Measurements from ENCODE around the gene ATP6V1C2. TPM values are rescaled to one million over a fixed set of nuclear protein-coding genes. Genes with fewer than 3 reads are reported as not detected.

Gene ATP6V1C2
- total RNA-seq, 1 donor from 2014 or later: 0.14 TPM

DNA sequence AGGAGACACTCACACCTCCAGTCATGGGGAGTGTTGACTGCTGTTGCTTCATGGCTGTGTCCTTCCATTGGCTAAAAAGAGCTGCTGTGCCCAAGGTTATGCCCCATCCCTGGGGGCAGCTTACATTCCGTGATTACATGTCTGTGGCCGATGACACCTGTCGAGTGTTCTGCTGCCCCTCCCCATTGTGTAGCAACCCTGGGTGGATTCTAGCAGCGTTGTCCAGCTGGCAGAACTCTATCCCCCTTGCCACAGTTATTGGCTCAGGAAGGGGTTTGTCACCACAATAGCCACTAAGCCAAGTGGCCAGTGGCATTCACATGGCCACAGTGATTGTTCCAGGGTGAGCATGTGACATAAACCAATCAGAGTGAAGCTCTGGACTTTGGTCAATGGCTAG is 102.8 kb downstream of the ATP6V1C2 start:
- Mint-ChIP-seq H3K27ac (ENCODE audit: unreplicated experiment) (no peak overlapping the region), H3K4me3 (ENCODE audit: unreplicated experiment) (no peak overlapping the region), H3K36me3 (ENCODE audit: low read depth, unreplicated experiment) (no peaks in the 10 kb centered on the region), H3K9me3 (ENCODE audit: unreplicated experiment) (peaks cover 2% of the 10 kb centered on the region), H3K4me1 (ENCODE audit: low read depth, unreplicated experiment) (no peaks in the 10 kb centered on the region), H3K27me3 (ENCODE audit: low read depth, unreplicated experiment) (peaks cover 42% of the 10 kb centered on the region)
- TF ChIP-seq, protein P1, sequence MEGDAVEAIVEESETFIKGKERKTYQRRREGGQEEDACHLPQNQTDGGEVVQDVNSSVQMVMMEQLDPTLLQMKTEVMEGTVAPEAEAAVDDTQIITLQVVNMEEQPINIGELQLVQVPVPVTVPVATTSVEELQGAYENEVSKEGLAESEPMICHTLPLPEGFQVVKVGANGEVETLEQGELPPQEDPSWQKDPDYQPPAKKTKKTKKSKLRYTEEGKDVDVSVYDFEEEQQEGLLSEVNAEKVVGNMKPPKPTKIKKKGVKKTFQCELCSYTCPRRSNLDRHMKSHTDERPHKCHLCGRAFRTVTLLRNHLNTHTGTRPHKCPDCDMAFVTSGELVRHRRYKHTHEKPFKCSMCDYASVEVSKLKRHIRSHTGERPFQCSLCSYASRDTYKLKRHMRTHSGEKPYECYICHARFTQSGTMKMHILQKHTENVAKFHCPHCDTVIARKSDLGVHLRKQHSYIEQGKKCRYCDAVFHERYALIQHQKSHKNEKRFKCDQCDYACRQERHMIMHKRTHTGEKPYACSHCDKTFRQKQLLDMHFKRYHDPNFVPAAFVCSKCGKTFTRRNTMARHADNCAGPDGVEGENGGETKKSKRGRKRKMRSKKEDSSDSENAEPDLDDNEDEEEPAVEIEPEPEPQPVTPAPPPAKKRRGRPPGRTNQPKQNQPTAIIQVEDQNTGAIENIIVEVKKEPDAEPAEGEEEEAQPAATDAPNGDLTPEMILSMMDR (IDR thresholded peaks at IDR 0.05; ENCODE audit: insufficient read depth, low read depth, low read length): no peak
- TF ChIP-seq EZH2 (IDR thresholded peaks at IDR 0.05; ENCODE audit: insufficient read depth, low read length): no peak
- peaks cover 19% of the 10 kb centered on the region for H3K27me3 ChIP-seq (ENCODE audit: insufficient read depth, low read length)
- H3K4me2 ChIP-seq (ENCODE audit: low read length): no peak overlapping the region
- no peaks in the 10 kb centered on the region for H3K4me1 ChIP-seq (ENCODE audit: insufficient read depth, low read length)
- peaks cover 6% of the 10 kb centered on the region for H3K9me3 ChIP-seq (ENCODE audit: insufficient read depth, low read depth, low read length)
- DNase-seq (ENCODE audit: low read depth): no peak
- FAIRE-seq: no peak
- no peak overlapping the region for H2AFZ ChIP-seq (ENCODE audit: low read depth, low read length)
- no peak overlapping the region for H3K9ac ChIP-seq (ENCODE audit: low read length)
- H3K27ac ChIP-seq (ENCODE audit: low read depth, low read length): no peak overlapping the region
- no peaks in the 10 kb centered on the region for H3K36me3 ChIP-seq (ENCODE audit: insufficient read depth, low read length)
- H3K79me2 ChIP-seq (ENCODE audit: insufficient read depth, low read length): no peaks in the 10 kb centered on the region
- H4K20me1 ChIP-seq (ENCODE audit: insufficient read depth, low read length): no peaks in the 10 kb centered on the region
- H3K4me3 ChIP-seq (ENCODE audit: insufficient read depth, low read depth, low read length): no peak overlapping the region

DNA sequence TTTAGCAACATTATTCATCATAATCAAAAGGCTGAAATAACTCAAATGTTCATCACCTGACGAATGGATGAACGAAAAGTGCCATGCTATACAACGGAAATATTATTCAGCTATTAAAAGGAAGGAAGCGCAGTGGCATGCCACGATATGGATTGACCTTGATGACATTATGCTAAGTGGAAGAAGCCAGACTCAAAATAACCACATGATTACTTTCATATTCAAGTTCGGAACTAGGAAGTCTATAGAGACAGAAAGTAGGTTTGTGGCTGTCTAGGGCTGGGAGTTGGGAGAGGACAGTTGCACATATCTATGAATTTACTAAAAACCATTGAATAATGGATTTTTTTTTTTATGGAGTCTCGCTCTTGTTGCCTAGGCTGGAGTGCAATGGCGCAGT is 104.6 kb downstream of the ATP6V1C2 start:
- Mint-ChIP-seq H3K27ac (ENCODE audit: unreplicated experiment) (no peak overlapping the region), H3K4me1 (ENCODE audit: low read depth, unreplicated experiment) (no peaks in the 10 kb centered on the region), H3K27me3 (ENCODE audit: low read depth, unreplicated experiment) (peaks cover 46% of the 10 kb centered on the region), H3K4me3 (ENCODE audit: unreplicated experiment) (no peak overlapping the region), H3K36me3 (ENCODE audit: low read depth, unreplicated experiment) (no peaks in the 10 kb centered on the region), H3K9me3 (ENCODE audit: unreplicated experiment) (peaks cover 2% of the 10 kb centered on the region)
- DNase-seq (ENCODE audit: low read depth): no peak
- H3K4me2 ChIP-seq (ENCODE audit: low read length): no peak overlapping the region
- H3K4me1 ChIP-seq (ENCODE audit: insufficient read depth, low read length): no peaks in the 10 kb centered on the region
- no peaks in the 10 kb centered on the region for H4K20me1 ChIP-seq (ENCODE audit: insufficient read depth, low read length)
- peaks cover 16% of the 10 kb centered on the region for H3K27me3 ChIP-seq (ENCODE audit: insufficient read depth, low read length)
- no peak for TF ChIP-seq EZH2 (IDR thresholded peaks at IDR 0.05; ENCODE audit: insufficient read depth, low read length)
- TF ChIP-seq, protein P1 (IDR thresholded peaks at IDR 0.05; ENCODE audit: insufficient read depth, low read depth, low read length): no peak
- no peak overlapping the region for H3K4me3 ChIP-seq (ENCODE audit: insufficient read depth, low read depth, low read length)
- no peak overlapping the region for H3K27ac ChIP-seq (ENCODE audit: low read depth, low read length)
- peaks cover 6% of the 10 kb centered on the region for H3K9me3 ChIP-seq (ENCODE audit: insufficient read depth, low read depth, low read length)
- no peaks in the 10 kb centered on the region for H3K79me2 ChIP-seq (ENCODE audit: insufficient read depth, low read length)
- no peaks in the 10 kb centered on the region for H3K36me3 ChIP-seq (ENCODE audit: insufficient read depth, low read length)
- FAIRE-seq: no peak
- no peak overlapping the region for H2AFZ ChIP-seq (ENCODE audit: low read depth, low read length)
- H3K9ac ChIP-seq (ENCODE audit: low read length): no peak overlapping the region

DNA sequence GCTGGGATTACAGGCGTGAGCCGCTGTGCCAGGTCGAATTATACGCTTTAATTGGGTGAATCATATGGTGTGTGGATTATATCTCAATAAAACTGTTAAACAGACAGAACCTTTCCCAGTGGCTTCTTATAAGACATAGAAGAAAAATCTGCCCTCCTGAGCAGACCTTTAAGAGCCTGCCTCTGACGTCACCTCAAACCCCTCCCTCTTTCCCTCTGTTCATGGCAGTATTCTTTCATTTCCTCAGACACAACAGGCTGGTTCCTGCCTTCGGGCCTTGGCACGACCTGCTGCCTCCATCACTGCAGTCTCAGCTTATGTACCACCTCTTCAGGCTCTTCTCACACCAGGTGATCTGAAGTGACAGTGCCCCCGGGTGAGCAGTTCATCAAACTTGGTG is 105.2 kb downstream of the ATP6V1C2 start:
- Histone ChIP-seq H3K27me3 (ENCODE audit: insufficient read depth, low read length) (peaks cover 14% of the 10 kb centered on the region), H3K27ac (ENCODE audit: low read depth, low read length) (no peak overlapping the region), H3K4me2 (ENCODE audit: low read length) (no peak overlapping the region), H3K79me2 (ENCODE audit: insufficient read depth, low read length) (no peaks in the 10 kb centered on the region), H3K4me3 (ENCODE audit: insufficient read depth, low read depth, low read length) (no peak overlapping the region), H3K9ac (ENCODE audit: low read length) (no peak overlapping the region), H3K36me3 (ENCODE audit: insufficient read depth, low read length) (no peaks in the 10 kb centered on the region), H4K20me1 (ENCODE audit: insufficient read depth, low read length) (no peaks in the 10 kb centered on the region), H3K4me1 (ENCODE audit: insufficient read depth, low read length) (peaks cover 2% of the 10 kb centered on the region), H3K9me3 (ENCODE audit: insufficient read depth, low read depth, low read length) (peaks cover 6% of the 10 kb centered on the region), H2AFZ (ENCODE audit: low read depth, low read length) (no peak overlapping the region)
- peaks cover 2% of the 10 kb centered on the region for H3K9me3 Mint-ChIP-seq (ENCODE audit: unreplicated experiment)
- no peaks in the 10 kb centered on the region for H3K36me3 Mint-ChIP-seq (ENCODE audit: low read depth, unreplicated experiment)
- H3K4me1 Mint-ChIP-seq (ENCODE audit: low read depth, unreplicated experiment): no peaks in the 10 kb centered on the region
- FAIRE-seq (no peak), DNase-seq (ENCODE audit: low read depth) (no peak)
- peaks cover 50% of the 10 kb centered on the region for H3K27me3 Mint-ChIP-seq (ENCODE audit: low read depth, unreplicated experiment)
- H3K27ac Mint-ChIP-seq (ENCODE audit: unreplicated experiment): no peak overlapping the region
- TF ChIP-seq EZH2 (IDR thresholded peaks at IDR 0.05; ENCODE audit: insufficient read depth, low read length): no peak
- TF ChIP-seq, protein P1 (IDR thresholded peaks at IDR 0.05; ENCODE audit: insufficient read depth, low read depth, low read length): no peak
- no peak overlapping the region for H3K4me3 Mint-ChIP-seq (ENCODE audit: unreplicated experiment)
